HUES48 (cell line): ENCODE data around the gene PSPC1.
"Not testable (repeated sequence)": the region's sequence is repeated elsewhere in the genome, so short reads cannot be mapped to it uniquely, and the experiment has no call there.

Source experiments
- H3K27ac ChIP-seq: one replicate; pipeline ENCODE4 v1.7.0; 2013; ENCODE audit warnings: low read depth, low read length, inconsistent platforms
- H3K27me3 ChIP-seq: 2 replicates; pipeline ENCODE4 v1.6.1; 2013; ENCODE audit warnings: mild to moderate bottlenecking, low read length; ENCODE audit not compliant: control insufficient read depth, insufficient read depth
- H3K36me3 ChIP-seq: 2 replicates; pipeline ENCODE4 v1.6.1; 2013; ENCODE audit warnings: low read length; ENCODE audit not compliant: control insufficient read depth, insufficient read depth
- H3K4me1 ChIP-seq: 2 replicates; pipeline ENCODE4 v1.6.1; 2013; ENCODE audit warnings: mild to moderate bottlenecking, low read length; ENCODE audit not compliant: control insufficient read depth, insufficient read depth
- H3K4me3 ChIP-seq: 2 replicates; pipeline ENCODE4 v1.5.1; 2013; ENCODE audit warnings: mild to moderate bottlenecking, low read depth, low read length
- H3K9ac ChIP-seq: 2 replicates; pipeline ENCODE4 v1.6.1; 2013; ENCODE audit warnings: mild to moderate bottlenecking, low read depth, low read length, moderate library complexity
- H3K9me3 ChIP-seq: 2 replicates; pipeline ENCODE4 v1.6.1; 2013; ENCODE audit warnings: low read length; ENCODE audit not compliant: control insufficient read depth, insufficient read depth

PSPC1 gene

GRCh38 chr13:19759669-19760068, 23.1 kb downstream of the PSPC1 start:
- no peaks in the 10 kb centered on the region for H3K9me3 ChIP-seq
- no peaks in the 10 kb centered on the region for H3K27me3 ChIP-seq
- no peak overlapping the region for H3K27ac ChIP-seq
- no peak overlapping the region for H3K4me3 ChIP-seq
- H3K9ac ChIP-seq: no peak overlapping the region
- H3K4me1 ChIP-seq: no peaks in the 10 kb centered on the region
- H3K36me3 ChIP-seq: peaks cover 89% of the 10 kb centered on the region

DNA sequence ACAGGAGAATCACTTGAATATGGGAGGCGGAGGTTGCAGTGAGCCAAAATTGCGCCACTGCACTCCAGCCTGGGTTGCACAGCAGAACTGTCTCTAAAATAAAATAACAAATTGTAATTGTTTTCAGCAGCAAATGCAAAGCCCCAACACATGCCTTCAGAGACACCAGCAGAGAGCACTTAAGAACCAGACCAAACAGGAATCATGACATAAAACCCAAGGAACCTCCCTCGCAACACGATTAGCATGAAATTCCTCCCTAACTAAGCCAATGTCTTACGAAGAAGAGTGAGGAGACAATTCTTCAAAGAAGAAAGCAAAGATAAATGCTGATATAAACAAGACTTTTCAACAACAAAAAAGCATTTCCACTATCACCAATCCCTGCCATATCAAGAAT, 40.1 kb downstream of the PSPC1 start:
- peaks cover 64% of the 10 kb centered on the region for H3K36me3 ChIP-seq
- no peak overlapping the region for H3K27ac ChIP-seq
- H3K4me1 ChIP-seq: no peaks in the 10 kb centered on the region
- H3K27me3 ChIP-seq: no peaks in the 10 kb centered on the region
- H3K9me3 ChIP-seq: no peaks in the 10 kb centered on the region
- H3K9ac ChIP-seq: no peak overlapping the region
- H3K4me3 ChIP-seq: no peak overlapping the region

- Histone ChIP-seq H3K27ac (no peak overlapping the region), H3K9ac (no peak overlapping the region), H3K4me1 (no peaks in the 10 kb centered on the region), H3K36me3 (peaks cover 75% of the 10 kb centered on the region), H3K9me3 (no peaks in the 10 kb centered on the region), H3K4me3 (no peak overlapping the region), H3K27me3 (no peaks in the 10 kb centered on the region)
These were observed 44.7 kb downstream of the PSPC1 start for GRCh38 chr13:19737844-19738557.

GRCh38 chr13:19726611-19727010, 56.1 kb downstream of the PSPC1 start:
- no peaks in the 10 kb centered on the region for H3K27me3 ChIP-seq
- H3K4me3 ChIP-seq: no peak overlapping the region
- peaks cover 74% of the 10 kb centered on the region for H3K36me3 ChIP-seq
- no peaks in the 10 kb centered on the region for H3K4me1 ChIP-seq
- H3K9me3 ChIP-seq: no peaks in the 10 kb centered on the region
- H3K9ac ChIP-seq: no peak overlapping the region
- no peak overlapping the region for H3K27ac ChIP-seq

DNA sequence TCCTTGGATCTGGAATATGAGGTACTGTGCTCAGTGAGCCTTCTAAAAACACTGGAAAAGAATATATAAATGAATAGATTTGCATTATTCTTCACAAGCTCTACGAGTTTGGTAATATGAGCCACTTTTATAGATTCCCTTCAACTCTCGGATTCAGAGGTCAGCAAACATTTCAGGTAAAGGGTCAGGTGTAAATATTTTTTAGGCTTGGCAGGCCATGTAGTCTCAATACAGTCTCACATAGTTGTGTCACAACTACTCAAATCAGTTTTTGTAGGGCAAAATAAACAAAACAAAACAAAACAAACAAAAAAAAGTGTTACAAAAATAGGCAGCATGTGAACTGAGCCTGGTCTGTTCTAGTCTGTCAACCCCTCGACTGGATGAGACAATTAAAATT, 57.4 kb downstream of the PSPC1 start:
- no peaks in the 10 kb centered on the region for H3K27me3 ChIP-seq
- H3K36me3 ChIP-seq: peaks cover 69% of the 10 kb centered on the region
- H3K27ac ChIP-seq: no peak overlapping the region
- H3K4me1 ChIP-seq: no peaks in the 10 kb centered on the region
- no peak overlapping the region for H3K4me3 ChIP-seq
- H3K9me3 ChIP-seq: no peaks in the 10 kb centered on the region
- no peak overlapping the region for H3K9ac ChIP-seq

DNA sequence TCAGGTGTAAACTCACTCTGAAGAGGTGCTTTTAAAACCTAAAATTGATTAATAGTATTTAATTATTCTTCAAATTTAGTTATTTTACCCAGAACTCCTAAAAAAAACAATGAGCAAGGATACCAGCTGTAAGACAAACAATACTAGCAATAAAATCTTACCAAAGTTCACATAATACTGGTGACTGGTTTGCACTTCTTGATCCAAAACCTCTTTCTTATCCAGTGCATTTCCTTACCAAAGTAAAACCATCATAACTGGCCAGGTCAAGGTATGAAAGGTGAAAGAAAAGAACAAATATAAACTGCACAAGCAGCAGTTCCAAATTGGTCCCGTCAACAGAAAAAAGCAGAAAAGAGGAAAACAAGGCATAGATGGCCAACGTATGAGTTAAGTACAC, 62.7 kb downstream of the PSPC1 start:
- H3K9me3 ChIP-seq: no peaks in the 10 kb centered on the region
- H3K36me3 ChIP-seq: peaks cover 42% of the 10 kb centered on the region
- no peak overlapping the region for H3K4me3 ChIP-seq
- no peak overlapping the region for H3K27ac ChIP-seq
- no peaks in the 10 kb centered on the region for H3K4me1 ChIP-seq
- H3K27me3 ChIP-seq: no peaks in the 10 kb centered on the region
- H3K9ac ChIP-seq: no peak overlapping the region

DNA sequence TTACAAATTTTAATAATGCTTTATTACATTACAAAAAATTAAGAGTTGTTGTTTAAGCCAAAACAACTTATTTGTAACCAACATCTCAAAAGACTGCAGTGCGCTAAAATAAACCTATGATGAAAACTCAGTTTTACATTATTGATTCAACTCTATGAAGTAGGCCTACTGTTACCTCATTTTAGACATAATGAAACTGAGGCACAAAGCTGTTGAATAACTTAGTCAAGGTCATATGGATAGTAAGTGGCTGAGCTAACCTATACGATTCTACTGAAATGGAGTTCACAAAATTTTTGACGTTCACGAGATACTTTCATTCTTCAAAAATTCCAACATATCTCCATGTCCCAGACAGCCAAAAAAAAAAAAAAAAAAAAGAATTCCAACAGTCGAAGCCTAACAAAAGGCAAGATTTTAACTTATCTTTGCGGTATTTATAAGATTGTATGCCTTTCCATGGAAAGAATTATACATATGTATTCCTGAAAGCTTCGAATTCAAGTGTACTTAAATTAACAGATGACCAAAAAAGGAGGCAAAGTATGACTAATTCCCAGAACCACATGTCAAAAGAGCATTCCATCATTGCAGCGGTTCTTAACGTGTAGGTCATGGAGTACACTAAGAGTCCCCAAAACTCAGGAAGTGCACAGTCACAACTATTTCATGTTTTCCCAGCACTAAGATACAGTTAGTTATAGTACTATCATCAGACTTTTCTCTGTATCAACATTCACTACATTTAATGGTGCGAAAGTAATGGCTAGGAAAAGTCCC, 69.4 kb downstream of the PSPC1 start:
- no peak overlapping the region for H3K27ac ChIP-seq
- H3K4me1 ChIP-seq: no peaks in the 10 kb centered on the region
- no peaks in the 10 kb centered on the region for H3K9me3 ChIP-seq
- no peaks in the 10 kb centered on the region for H3K27me3 ChIP-seq
- peaks cover 18% of the 10 kb centered on the region for H3K36me3 ChIP-seq
- no peak overlapping the region for H3K9ac ChIP-seq
- H3K4me3 ChIP-seq: no peak overlapping the region

DNA sequence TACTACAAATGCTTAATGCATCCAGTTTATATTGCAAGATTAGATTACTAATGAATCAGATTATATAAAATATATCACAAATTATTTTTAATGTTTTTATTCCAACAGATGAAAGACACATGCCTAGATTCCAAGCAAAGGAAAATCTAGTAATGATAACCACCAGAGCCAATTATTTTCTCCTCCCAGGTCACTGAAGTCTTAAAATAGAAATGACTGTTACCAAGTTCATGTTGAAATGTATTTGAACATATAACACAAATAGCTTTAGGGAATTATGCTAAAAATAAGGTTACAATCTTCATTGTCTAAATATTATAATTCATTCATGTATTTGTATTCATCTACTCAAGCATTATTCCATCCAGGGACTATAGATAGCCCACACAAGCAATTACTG, 73.0 kb downstream of the PSPC1 start:
- not testable (repeated sequence) for H3K36me3 ChIP-seq, H3K4me3 ChIP-seq, H3K4me1 ChIP-seq, H3K27me3 ChIP-seq, H3K9ac ChIP-seq, H3K27ac ChIP-seq, H3K9me3 ChIP-seq

DNA sequence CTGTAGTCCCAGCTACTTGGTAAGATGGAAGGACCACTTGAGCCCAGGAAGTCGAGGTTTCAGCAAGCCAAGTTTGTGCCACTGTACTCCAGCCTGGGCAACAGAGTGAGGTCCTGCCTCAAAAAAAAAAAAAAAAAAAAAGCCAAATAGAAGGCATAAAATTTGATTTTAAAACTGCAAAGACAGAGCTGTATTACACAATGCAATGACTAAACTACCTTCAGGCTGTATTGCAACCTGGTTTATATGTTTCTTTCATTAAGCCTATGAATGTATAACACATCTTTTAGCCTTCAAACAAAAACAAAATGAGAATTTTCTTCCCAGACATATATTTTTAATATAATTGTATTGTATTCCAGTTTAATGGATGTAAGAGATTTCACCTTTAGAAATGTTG, 73.7 kb downstream of the PSPC1 start:
- not testable (repeated sequence) for H3K27me3 ChIP-seq, H3K27ac ChIP-seq, H3K4me1 ChIP-seq, H3K4me3 ChIP-seq, H3K9me3 ChIP-seq, H3K9ac ChIP-seq, H3K36me3 ChIP-seq

GRCh38 chr13:19704256-19704655, 78.5 kb downstream of the PSPC1 start:
- H3K36me3 ChIP-seq, H3K9ac ChIP-seq, H3K4me3 ChIP-seq, H3K27ac ChIP-seq, H3K4me1 ChIP-seq, H3K9me3 ChIP-seq, H3K27me3 ChIP-seq: not testable (repeated sequence)

DNA sequence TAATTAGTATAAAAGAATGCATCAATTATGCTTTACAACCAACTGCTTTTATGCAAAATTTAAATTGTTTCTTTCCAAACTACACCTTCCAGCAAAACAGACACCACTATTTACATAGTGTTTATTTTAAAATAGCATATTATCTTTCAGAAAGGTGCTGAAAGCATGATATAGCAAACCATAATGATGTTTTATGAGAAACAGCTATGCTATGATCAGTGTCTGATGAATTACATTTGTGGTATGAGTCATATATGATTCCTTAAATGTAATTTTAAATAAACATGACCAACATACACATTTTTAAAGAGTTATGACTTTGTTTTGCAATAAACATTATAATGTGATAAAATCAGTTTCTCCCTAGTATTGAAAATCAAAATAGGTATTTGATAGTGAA, 81.1 kb downstream of the PSPC1 start:
- H3K4me1 ChIP-seq: peaks cover 14% of the 10 kb centered on the region
- H3K27ac ChIP-seq, H3K4me3 ChIP-seq, H3K9me3 ChIP-seq, H3K9ac ChIP-seq, H3K27me3 ChIP-seq, H3K36me3 ChIP-seq: not testable (repeated sequence)
